NCI-H526 (cell line): ENCODE results near the gene TTLL12.

ENCODE experiments used
- DNase-seq, 2 experiments: peaks; one replicate each; lab custom pipeline; 2025; lab: John Stamatoyannopoulos, UW

Gene TTLL12

DNA sequence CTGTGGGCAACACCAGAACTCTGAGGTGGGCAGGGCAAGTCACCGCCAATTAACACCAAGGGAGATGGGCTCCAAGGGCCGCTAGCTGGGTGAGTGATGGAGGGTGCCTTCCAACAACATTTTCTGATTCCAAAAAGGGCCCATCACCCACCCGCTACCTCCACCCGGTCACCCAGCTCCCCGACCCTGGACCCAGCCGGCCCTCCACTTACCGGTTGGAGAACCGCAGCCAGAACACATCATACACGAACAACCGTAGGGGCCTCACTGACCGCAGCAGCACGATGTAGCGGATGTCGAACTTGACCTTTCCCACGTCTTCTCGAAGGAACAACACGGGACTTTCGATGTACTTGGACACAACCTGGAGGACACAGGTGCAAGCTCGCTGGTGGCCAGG is 14.7 kb downstream of the TTLL12 start:
- no peak for DNase-seq

DNA sequence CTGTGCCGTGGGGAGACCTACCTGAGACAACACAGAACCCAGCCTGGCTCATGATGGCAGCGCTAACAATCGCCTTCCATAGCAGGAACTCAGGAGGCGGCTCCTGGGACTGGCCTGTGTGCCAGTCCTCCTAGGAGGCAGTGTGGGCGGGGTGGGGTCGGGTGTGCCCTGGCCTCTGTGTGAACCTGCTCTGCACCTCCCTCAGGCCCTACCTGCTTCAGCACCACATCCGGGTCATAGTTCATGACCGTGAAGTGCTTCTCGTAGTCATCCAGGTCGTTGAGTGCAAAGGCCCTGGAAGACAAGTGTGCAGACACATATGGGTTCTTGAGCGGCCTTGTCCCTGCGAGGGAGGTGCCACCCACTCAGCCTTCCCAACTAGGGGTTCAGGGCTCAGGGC is 15.3 kb downstream of the TTLL12 start:
- DNase-seq, result no peak

DNA sequence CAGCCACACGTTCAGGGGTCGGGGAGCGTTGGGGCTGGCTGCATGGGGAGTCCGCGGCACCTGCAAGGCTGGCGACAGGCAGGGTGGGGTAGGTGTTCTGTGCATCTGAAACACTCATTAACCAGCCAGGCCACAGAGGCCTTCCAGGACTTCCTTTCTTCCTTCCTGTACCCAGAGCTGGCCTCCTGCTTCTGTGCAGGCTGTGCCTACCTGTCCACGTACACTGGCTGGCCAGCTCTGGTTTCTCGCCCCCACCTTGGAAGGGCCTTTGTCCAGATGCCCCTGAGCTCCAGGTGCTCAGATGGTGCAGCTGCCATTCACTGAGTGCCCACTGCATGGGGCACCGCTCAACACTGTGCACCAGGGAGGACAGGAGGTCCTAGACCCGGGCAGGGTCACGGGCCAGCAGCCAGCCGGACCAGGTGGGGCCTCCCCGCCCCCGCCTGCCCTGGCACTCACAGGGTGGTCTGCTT is 15.9 kb downstream of the TTLL12 start:
- no peak for DNase-seq

DNA sequence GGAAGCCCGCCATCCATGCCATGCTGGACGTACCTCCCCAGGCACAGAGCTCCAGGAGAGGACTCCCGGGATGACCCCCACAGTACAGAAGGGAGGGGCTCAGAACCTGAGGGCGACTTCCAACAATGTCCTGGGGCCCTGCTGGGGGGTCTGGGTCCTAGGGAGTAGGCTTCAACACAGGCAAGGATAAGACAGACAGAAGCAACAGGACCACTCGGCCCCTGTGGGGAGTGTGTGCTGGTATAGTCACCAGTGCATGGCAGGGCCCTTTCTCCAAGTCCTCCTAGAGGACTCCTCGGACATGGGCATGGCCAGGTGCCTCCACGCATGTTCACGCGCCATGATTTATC is 16.8 kb downstream of the TTLL12 start:
- DNase-seq, result no peak

DNA sequence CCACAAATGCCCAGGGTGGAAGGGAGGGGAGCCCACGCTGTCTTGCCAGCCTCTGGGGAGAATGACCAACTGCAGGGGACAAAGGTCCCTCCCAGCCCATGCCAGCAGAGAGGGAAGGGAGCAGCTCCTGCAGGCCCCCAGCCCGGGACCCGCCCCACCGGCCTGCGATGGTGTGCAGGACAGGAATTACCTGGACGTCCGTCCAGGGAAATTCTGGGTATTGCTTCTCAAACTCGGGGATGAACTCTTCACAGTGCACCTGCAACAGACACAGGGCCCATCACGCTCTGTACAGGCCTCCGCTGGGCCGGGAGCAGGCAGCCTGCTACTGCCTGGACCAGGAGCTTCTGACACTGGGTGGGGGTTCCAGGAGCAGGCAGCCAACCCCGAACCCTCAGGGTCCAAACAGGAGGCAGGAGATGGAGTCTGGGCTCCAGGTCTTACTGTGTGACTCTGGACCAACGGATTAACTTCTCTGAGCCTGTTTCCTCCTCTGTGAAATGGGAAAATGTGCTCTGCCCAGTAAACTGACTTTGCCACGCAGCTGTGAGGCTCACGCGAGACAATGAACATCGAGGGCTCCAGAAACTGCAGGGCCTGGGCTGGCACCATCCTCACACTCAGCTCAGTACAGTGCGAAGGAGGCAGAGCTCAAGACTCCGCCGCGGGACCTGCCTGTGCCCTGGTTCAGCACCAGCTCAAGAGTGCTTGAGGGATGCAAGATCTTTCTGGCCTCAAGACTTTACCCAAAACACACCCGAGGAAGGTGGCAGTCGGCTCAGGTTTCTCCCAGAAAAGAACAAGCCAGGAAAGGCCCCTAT is 17.4 kb downstream of the TTLL12 start:
- DNase-seq, result no peak

DNA sequence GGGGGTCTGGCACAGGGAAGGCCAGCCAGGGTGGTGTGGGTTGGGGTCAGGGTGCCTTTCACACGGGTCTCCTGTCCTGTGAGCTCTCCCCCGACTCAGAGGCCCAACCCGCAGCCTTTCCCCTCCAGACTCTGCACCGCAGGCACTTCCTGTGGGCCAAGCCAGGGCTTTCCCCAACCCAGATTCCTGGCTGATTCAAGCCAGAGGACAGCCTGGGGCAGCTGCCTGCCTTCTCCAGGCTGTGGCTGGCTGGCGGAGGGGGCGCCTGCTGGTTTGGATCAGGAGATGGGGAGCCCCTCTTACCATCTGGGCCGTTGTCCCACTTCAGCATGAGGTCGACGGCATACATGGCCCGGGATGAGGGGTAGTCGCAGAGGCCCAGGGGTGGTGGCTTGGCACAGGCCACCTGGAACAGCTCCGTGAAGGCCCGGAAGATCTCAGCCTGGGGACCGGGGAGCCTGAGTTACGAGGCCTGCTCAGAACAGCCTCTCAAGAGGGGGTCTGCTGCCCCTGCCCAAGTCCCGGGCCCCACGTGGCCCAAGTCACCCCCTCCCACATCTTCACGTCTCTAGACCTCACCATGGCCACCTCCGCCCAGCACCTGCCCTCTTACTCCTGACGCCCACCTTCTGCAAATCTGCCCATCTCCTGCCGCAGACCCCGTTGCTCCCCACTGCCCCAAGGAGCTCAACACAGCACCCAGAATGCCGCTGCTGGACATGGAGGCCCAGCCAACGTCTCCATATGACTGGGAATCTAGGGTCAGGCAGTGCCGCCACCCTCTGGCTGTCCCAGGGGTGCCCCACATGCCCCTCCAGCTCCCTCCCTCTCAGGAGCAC is 18.2 kb downstream of the TTLL12 start:
- DNase-seq, result no peak

DNA sequence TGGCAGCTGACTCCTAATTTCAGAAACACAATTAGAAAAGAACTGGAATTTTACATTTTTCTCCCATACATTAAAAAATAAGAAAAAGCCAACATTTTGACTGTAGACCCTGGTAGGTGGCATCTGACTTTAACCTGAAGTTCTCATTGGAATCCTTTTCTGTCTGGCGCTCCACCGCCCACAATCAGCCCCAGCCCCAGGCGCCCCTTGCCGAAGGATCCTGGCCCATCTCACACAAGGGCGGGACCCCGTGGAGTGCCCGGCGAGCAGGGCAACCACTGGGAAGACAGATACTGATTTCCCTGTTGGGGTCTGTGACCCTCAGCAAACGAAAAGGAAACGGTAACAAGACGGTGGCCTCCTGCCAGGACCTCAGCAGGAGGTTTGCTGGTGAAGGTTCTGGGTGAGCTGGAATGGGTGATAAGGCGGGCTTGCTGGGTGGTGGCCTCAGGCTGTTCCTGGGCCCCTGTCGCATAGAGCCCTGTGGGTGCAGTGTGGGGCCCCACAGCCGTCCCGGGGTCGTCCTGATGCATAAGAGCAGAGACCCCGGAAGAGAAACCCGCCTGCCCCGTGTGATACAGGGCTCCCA is 19.8 kb downstream of the TTLL12 start:
- DNase-seq, result no peak

DNA sequence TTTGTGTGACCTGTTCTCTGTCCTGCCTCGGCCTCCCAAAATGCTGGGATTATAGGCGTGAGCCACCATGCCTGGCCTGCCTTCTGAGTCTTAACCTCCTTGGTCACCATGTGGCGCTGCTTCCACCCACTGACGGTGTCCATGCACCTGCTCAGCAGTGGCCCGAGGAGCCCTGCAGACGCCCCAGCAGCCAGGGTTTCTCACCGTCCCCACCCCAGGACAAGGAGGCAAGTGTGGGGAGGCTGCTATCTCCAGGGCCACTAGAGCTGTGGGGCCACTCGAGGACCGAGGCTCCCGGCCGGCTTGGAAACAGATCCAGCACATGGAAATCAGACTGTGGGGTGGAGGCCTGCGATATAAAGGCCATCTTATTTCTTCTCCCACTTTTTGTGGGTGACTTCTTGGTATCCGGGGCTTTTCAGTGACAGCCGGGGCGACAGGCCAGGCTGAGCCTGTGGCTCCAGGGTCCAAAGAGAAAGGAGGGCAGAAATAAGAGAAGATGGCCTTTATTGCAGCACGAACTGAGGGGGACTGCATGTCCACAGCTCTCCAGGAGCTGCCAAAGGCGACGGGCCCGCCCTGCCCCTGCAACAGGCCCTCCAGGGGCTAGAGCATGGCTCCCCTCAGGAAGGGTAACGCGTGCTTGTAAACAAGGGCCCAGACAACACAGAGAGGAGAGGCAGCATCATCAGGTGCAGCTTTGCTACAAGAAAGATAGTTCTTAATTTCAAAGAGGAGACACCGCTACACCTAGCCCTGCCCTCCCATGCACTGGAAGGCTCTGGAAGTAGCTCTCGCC is 20.6 kb downstream of the TTLL12 start:
- DNase-seq, result no peak

DNA sequence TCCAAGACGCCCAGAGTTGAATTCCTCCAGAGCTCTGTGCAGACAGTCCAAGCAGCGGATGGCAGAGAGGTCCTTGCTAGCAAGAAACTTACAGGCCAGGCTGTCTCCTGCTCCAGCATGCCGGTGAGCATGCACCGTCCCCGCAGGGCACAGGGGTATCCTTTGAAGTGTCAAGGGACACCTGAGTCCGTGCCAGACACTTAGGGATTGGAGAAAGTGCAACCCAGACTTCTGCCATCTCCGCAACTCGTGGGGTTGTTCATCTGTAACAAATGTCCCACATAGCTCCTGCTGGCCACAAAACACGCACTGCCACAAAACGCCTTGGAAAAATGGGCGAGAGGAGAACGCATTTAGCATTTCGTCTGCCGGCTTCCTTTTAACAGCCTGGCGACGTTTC is 22.3 kb downstream of the TTLL12 start:
- no peak for DNase-seq

DNA sequence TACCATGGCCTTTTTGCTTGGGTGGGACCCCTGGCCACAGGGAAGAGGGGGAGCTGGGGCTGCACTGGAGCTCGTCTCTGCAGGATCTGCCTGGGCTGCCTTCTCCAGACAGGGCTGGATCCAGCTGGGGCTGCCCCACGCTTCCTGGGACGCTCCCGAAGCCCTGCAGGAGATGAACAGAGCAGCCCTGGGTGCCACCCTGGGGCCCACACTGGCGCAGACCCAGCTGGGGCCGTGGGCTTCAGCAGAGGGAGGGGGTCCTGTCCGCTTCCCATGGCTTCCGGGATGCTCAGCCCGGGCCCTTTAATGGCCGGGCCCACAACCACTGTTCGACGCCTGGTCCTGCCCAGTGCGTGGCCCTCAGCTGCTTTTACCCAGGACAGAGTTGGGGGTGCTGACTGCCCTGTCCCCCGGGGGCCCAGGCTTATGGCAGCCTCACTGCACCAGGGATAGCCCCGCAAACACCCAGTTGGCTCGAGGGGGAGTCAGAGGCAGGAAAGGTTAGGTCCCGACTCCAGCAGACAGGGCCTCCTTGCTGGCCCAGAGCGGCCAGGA is 23.6 kb downstream of the TTLL12 start:
- no peak for DNase-seq

DNA sequence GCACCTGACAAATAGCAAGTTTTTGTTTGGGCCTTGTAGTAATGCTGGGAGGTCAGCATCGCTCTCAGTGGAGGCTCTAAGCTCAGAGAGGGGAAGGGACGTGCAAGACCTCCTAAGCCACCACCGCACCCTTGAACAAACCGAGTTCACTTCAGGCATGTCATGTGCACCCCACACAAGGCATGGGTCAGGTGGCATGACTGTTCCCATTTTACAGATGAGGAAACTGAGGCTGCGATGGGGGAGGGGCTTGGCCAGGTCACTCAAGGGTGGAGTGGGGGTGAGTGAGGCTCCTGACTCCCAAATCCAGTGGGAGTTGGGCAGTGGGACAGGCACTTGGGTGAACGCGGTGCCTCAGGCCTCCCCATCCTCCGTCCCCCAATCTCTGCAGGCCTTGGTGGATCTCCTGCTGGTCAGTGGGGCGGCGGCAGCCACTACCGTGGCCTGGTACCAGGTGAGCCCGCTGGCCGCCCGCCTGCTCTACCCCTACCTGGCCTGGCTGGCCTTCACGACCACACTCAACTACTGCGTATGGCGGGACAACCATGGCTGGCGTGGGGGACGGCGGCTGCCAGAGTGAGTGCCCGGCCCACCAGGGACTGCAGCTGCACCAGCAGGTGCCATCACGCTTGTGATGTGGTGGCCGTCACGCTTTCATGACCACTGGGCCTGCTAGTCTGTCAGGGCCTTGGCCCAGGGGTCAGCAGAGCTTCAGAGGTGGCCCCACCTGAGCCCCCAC is 24.4 kb downstream of the TTLL12 start:
- DNase-seq, result no peak

DNA sequence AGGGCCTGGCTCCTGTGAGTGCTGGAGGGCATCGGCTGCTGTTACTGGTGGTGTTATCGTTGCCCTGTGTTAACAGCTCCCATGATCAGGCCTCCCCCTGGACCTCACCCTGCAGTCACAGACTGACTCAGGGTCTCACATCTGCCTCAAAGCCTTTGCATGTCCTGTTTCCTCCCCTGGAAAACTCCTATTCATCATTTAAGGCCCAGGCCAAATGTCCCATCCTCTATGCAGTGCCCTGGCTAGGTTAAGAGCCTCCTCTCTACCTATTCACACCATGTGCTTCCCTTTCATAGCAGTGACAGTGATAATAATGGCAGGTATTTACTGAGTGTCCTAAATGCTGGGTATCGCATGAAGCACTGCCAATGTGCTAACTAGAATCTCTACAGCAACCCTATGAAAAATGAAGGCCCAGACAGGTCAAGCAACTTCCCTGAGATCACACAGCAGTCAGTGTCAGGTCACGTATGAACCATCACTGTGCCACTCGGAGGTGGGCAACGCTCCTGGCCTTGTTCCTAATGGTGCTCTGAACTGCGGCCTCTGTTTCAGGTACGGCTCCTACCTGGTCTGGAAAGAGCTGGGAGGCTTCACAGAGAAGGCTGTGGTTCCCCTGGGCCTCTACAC is 26.3 kb downstream of the TTLL12 start:
- DNase-seq, result no peak

DNA sequence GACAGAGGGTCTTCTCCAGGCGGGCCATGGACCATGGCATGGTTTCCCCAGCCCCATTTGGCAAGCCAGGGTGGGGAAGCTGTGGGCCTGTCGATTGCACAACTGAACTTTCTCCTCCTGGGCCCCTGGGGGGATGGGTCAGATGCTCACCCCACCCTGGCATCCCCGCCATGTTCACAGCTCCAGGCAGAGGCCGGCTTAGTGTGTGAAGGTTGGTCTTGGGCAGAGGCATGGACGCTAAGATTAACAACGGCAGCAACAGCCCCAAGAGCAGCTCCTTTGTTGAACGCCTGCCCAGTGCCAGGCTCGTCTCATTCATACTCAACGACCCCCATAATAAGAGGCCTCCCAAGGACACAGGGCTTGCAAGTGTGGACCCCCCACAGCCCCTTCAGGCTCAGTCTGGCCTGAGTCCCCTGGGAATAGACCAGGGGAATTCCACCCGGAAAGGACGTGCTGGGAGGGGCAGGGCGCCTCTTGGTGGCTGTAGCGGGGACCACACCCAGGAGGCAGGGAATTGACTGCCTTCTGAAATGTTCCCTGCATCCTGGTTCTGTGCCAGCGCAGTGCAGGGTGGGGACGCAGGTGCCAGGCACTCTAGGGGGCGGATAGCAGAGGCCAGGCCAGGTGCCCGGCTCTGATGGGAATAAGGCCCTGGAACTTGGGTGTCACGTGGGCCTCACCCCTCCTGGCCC is 27.3 kb downstream of the TTLL12 start:
- peak in 1 of 2 experiments; percentile 16 for DNase-seq

DNA sequence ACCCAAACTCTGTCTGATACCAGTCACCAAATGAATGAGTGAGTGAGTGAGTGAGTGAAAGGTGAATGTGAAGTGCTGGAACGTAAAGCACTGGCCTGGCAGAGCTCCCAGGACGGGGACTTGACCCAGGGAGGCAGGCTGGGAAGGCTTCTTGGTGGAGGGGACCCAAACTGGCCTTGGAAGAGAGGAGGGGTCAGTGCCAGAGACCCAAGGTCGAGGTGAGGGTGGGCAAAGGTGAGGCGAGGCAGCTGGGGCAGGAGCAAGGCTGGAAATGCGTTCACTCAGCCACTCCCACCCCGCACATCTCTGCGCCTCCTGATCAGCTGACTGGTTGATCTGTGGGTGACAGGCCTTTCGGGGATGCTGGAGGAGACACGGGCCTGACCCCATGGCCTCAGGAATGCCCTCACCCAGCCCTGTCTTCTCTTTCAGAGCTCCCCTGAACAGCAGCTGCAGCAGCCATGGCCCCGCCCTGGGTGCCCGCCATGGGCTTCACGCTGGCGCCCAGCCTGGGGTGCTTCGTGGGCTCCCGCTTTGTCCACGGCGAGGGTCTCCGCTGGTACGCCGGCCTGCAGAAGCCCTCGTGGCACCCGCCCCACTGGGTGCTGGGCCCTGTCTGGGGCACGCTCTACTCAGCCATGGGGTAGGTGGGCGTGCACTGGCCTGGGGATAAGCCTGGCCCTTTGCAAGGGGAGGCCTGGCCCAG is 28.0 kb downstream of the TTLL12 start:
- DNase-seq, result no peak

DNA sequence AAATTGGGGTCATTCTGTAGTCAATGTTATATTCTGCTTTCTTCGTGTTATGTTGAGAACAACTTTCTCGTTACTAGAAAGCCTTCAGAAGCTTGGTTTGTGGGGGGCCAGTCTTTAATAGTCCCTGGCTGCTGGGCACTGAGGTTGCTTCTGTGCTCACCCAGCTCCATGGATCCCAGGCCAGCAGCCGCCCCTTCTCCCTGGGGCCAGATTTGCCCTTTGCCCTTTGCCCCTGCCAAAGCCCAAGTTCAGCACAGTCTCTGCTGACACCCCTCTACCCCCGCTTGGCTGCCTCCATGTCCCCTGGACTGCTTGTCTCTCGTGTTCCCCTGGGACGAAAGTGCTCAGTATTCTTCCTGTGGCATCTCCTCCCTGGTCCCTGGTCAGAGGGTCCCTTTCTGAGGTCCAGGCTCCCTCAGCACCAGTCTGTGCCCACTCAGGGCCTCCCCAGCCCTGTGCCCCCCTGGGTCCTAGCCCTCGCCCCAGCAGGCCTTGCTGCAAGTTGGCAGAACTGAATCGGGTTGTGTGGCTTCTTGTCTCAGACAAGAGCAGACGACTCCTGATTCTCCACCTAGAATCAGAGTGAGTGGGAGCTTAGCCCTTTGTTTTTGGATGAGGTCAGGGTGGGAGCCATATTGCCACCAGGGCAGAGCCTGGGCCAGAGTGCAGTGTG is 28.9 kb downstream of the TTLL12 start:
- DNase-seq, result no peak

DNA sequence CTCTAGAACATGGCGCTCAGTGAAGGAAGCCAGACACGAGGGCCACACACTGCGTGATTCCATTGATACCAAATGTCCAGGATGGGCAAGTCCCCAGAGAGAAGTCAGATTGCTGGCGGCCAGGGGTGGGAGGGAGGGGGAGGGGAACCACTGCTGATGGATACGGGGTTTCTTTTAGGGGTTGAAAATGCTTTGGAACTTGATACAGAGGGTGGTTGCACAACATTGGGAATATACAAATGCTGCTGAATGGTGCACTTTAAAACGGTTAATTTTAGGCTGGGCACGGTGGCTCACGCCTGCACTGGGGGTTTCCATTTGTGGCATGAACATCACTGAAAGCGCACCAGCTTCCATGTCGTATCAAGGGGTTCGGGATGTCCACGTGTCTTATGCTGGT is 30.5 kb downstream of the TTLL12 start:
- no peak for DNase-seq

DNA sequence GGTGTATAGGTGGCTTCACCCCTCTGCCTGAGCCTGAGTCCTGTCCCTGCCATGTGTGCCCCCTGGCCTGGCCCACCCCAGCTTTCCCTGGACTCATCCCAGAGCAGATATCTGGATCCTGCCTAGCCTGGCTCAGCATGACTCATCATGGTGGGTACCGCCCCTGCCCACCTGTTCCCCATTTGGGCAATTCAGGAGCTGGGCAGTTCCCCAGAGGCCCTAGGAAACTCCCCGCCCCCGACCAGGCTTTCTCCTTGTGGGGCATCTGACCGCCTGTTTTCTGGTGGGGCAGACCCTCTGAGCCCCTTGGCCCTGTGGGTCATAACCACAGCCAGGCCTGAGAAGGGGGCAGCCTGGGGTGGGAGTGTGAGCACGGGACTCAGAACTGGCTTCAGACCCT is 31.1 kb downstream of the TTLL12 start:
- DNase-seq, result no peak

DNA sequence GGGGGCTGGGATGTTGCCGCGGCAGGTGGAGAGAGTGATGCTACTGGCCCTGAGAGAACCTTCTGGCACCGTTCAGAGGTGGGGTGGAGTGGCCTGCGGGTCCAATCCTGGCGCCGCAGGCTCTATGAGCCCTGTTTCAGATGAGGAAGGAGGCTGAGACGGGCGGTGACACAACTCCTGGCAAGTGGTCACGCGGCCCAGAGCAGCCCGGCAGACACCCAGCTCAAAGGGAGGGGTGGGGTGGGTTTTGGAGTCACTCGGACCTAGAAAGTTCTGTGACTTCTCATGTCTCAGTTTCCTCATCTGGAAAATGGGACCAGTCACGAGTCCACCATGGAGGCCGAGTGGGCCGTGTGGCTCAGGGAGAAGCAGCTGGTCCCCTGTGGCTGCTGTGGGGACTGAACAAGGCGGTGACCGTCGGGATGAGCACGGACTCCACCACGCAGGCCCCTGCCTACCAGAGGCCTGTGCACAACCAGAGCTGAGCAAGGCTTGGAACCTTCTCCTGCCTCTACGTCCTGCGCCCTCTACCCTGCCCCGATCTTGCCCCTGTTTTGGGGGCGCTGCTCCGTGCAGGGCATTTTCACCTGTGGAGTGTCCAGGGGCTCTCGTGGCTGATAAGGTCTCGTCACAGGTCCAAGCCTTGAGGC is 31.9 kb downstream of the TTLL12 start:
- no peak for DNase-seq
